ENCODE data around the gene MPPE1.

Gene MPPE1

GRCh38 chr18:11842562-11842961 is 65.6 kb downstream of the MPPE1 start:
- TF ChIP-seq CTCF (IDR thresholded peaks at IDR 0.05; ENCODE audit: low read depth, low read length, missing control alignments), result no peak
- DNase-seq (ENCODE audit: low read depth), result no peak
- in situ Hi-C loops (cut with HindIII; ENCODE audit: low sequenced_read_pairs), result no loop called here
- no peak overlapping the region for H3K4me3 ChIP-seq (ENCODE audit: low read depth, low read length)

DNA sequence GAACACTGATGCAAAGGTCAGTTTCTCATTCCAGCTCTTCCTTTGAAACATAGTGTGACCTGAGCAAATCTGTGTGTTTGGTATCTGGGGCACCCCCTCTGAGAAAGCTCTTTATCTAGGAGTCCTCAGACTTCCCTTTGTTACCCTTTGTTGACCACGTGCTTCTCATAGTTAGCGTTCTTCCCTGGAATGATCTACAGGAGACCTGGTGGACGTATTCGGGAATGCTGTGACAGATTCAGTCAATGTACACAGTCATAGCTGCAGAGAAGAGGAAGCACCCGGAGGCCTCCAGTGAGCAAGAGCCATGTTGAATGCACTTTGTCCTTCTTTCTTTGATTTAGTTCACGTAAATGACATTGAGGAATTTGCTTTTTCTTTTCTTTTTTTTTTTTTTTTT is 67.6 kb downstream of the MPPE1 start:
- no peak for TF ChIP-seq CTCF (IDR thresholded peaks at IDR 0.05; ENCODE audit: low read depth, low read length, missing control alignments)
- no peak overlapping the region for H3K4me3 ChIP-seq (ENCODE audit: low read depth, low read length)
- in situ Hi-C loops (cut with HindIII; ENCODE audit: low sequenced_read_pairs), result no loop called here
- DNase-seq (ENCODE audit: low read depth), result no peak

- DNase-seq (ENCODE audit: low read depth), result no peak
- in situ Hi-C loops (cut with HindIII; ENCODE audit: low sequenced_read_pairs), result no loop called here
- no peak overlapping the region for H3K4me3 ChIP-seq (ENCODE audit: low read depth, low read length)
- TF ChIP-seq CTCF (IDR thresholded peaks at IDR 0.05; ENCODE audit: low read depth, low read length, missing control alignments), result no peak
Observed at GRCh38 chr18:11839556-11839955, 68.6 kb downstream of the MPPE1 start.

- TF ChIP-seq CTCF (IDR thresholded peaks at IDR 0.05; ENCODE audit: low read depth, low read length, missing control alignments), result no peak
- no peak overlapping the region for H3K4me3 ChIP-seq (ENCODE audit: low read depth, low read length)
- in situ Hi-C loops (cut with HindIII; ENCODE audit: low sequenced_read_pairs), result no loop called here
- DNase-seq (ENCODE audit: low read depth), result no peak
Observed at GRCh38 chr18:11834772-11835171, 73.3 kb downstream of the MPPE1 start.

Measured in astrocyte of the cerebellum (primary cell).